OCI-LY7 (cell line): Measurements from ENCODE around the gene OR4K15. TPM values are rescaled to one million over a fixed set of nuclear protein-coding genes. Genes with fewer than 3 reads are reported as not detected.

Experiments
- Bru-seq: library from RNA; stranded (reverse); fragments of 400-500 nt; gene quantifications from one replicate; lab custom pipeline; 2021; lab: Mats Ljungman, UMichigan
- BruChase-seq, 2 experiments: library from RNA; stranded (reverse); fragments of 400-500 nt; gene quantifications; one replicate each; lab custom pipeline; 2021; lab: Mats Ljungman, UMichigan
- BruUV-seq: library from RNA; stranded (reverse); fragments of 400-500 nt; replicated peaks from 2 replicates; lab custom pipeline; 2021; lab: Mats Ljungman, UMichigan
- CTCF ChIA-PET: fragments of 300-600 bp; sonication (Branson Sonifier 250); formaldehyde crosslinking; loops from one replicate; lab custom pipeline; 2022; ENCODE audit warnings: antibody characterized with exemption; ENCODE audit not compliant: unreplicated experiment; lab: Charles Lee
- POLR2A ChIA-PET: fragments of 300-600 bp; sonication (Branson Sonifier 250); formaldehyde crosslinking; loops from one replicate; lab custom pipeline; 2022; ENCODE audit warnings: antibody characterized with exemption; lab: Charles Lee
- DNase-seq: peaks from one replicate; pipeline ENCODE4 v3.0.0-alpha.2; 2015; ENCODE audit warnings: low spot score
- H2AFZ ChIP-seq: fragments of 200-600 bp; sonication (generic), shearing (Covaris generic); 2 replicates; pipeline ENCODE4 v1.6.1; 2014; ENCODE audit warnings: mild to moderate bottlenecking, antibody characterized with exemption, low read length, moderate library complexity
- H3K27ac ChIP-seq: fragments of 200-600 bp; sonication (generic); 2 replicates; pipeline ENCODE4 v1.5.1; 2014; ENCODE audit warnings: mixed run types, low read depth, mild to moderate bottlenecking, moderate library complexity, low read length, inconsistent platforms; ENCODE audit not compliant: poor library complexity, severe bottlenecking
- H3K36me3 ChIP-seq: fragments of 200-600 bp; sonication (generic); 2 replicates; pipeline ENCODE4 v1.6.1; 2014; ENCODE audit warnings: mild to moderate bottlenecking, antibody characterized with exemption, low read length, moderate library complexity, mixed read lengths; ENCODE audit not compliant: insufficient read depth
- H3K4me1 ChIP-seq: fragments of 200-600 bp; sonication (generic); 2 replicates; pipeline ENCODE4 v1.5.1; 2014; ENCODE audit warnings: mild to moderate bottlenecking, low read length; ENCODE audit not compliant: insufficient read depth, poor library complexity, severe bottlenecking
- H3K4me2 ChIP-seq: fragments of 200-600 bp; sonication (generic); 2 replicates; pipeline ENCODE4 v1.6.1; 2014; ENCODE audit warnings: mild to moderate bottlenecking, low read length
- H3K4me3 ChIP-seq: fragments of 200-600 bp; sonication (generic); 2 replicates; pipeline ENCODE4 v1.5.1; 2014; ENCODE audit warnings: mild to moderate bottlenecking, low read depth, low read length; ENCODE audit not compliant: poor library complexity, severe bottlenecking
- H3K79me2 ChIP-seq: fragments of 200-600 bp; sonication (generic); 2 replicates; pipeline ENCODE4 v1.6.1; 2016; ENCODE audit warnings: low read depth, mild to moderate bottlenecking, low read length, moderate library complexity, mixed read lengths; ENCODE audit not compliant: insufficient read depth
- H3K9me2 ChIP-seq: fragments of 200-600 bp; sonication (generic); 2 replicates; pipeline ENCODE4 v1.6.1; 2016; ENCODE audit warnings: mild to moderate bottlenecking, low read length, mixed read lengths; ENCODE audit not compliant: insufficient read depth
- H3K9me3 ChIP-seq: fragments of 200-600 bp; sonication (generic); 2 replicates; pipeline ENCODE4 v1.6.1; 2014; ENCODE audit warnings: mild to moderate bottlenecking, mixed run types, low read length, mixed read lengths
- H4K20me1 ChIP-seq: fragments of 200-600 bp; sonication (generic); 2 replicates; pipeline ENCODE4 v1.6.1; 2014; ENCODE audit warnings: mild to moderate bottlenecking, antibody characterized with exemption, low read length, moderate library complexity, mixed read lengths; ENCODE audit not compliant: insufficient read depth
- EZH2phosphoT487 ChIP-seq: fragments of 200-600 bp; sonication (generic); IDR thresholded peaks from 2 replicates; pipeline ENCODE4 v1.6.1; 2018; ENCODE audit warnings: low read depth, borderline replicate concordance, mild to moderate bottlenecking, mixed run types, antibody characterized with exemption, low read length, moderate library complexity, mixed read lengths
- intact Hi-C: fragments of 100-400 bp; cut with micrococcal nuclease; formaldehyde crosslinking; loops from one replicate; pipeline ENCODE4 v1.10.0; 2022; ENCODE audit not compliant: unreplicated experiment
- long read RNA-seq: library from polyadenylated mRNA; stranded (forward); transcript quantifications from one replicate; pipeline ENCODE4 v2.0.0, GENCODE V29; 2022
- total RNA-seq, 2 experiments: library from RNA; depleted of rRNA in 1 of 2; stranded (reverse); fragments of >200 nt in 1 of 2; shearing (Covaris generic) in 1 of 2; gene quantifications; 2 replicates each; pipeline ENCODE4 v1.2.3, GENCODE V29; 2014 to 2022
- TF ChIP-seq, protein P1 (sequence below): fragments of 200-600 bp; sonication (generic); conservative IDR thresholded peaks from 2 replicates; pipeline ENCODE4 v1.5.1; 2014; ENCODE audit warnings: mild to moderate bottlenecking, antibody characterized with exemption, low read length, moderate library complexity, mixed read lengths

Gene OR4K15, protein sequence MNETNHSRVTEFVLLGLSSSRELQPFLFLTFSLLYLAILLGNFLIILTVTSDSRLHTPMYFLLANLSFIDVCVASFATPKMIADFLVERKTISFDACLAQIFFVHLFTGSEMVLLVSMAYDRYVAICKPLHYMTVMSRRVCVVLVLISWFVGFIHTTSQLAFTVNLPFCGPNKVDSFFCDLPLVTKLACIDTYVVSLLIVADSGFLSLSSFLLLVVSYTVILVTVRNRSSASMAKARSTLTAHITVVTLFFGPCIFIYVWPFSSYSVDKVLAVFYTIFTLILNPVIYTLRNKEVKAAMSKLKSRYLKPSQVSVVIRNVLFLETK
- not detected in 2 replicates for total RNA-seq (2014; rRNA removed; shearing (Covaris generic))
- not detected in 2 replicates for total RNA-seq (2022)
- Bru-seq, nascent RNA, result not detected
- BruChase-seq, experiment 1, labeled RNA remaining after a 6-hour chase, result not detected
- not detected for BruChase-seq, experiment 2, labeled RNA remaining after a 2-hour chase
- long read RNA-seq, result 0 reads

DNA sequence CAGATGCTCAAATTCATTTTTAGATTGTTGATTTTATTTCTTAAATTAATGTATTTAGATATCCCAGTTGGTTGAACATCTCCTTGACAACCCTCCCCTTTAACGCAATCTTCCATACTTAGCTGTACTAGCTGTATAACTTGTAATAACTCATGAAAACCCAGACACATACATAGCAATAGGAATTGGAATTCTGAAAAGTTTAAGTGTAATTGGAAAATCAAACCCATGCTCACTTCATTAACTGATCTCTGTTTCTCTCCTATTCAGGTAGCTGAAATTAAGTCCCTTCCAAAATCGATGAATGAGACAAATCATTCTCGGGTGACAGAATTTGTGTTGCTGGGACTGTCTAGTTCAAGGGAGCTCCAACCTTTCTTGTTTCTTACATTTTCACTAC, at the start of gene OR4K15:
OR4K15 (plus strand) TSS at position 301 of the 400 bp plus-strand sequence; CDS start at position 301, 0 bp downstream.
- DNase-seq, result no peak

DNA sequence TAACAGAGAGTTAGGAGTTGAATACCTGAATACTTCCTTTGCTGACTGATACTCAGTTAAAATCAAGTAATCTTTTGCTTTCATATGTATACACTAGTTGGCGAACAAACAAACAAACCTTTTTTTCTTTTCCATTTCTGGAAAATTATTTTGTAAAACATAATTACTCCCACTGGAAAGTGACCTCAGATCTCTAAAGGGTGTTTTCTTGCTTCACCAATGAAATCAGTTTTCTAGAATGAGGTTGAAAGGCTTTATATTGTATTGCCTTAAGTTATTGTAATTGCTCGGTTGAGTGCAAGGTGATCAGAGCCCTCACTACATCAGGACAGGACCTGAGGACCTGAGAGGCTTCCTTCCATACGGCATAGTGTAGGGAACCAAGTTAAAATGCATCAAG, 44.8 kb upstream of the OR4K15 start, which contains the start of gene OR4K1:
OR4K1 (plus strand) TSS at position 301 of the 400 bp plus-strand sequence. CDS start 4,750 bp downstream, outside the sequence.
- H3K4me2 ChIP-seq, result no peak within 1 kb of the TSS
- no peaks in the 10 kb centered on the region for H3K4me1 ChIP-seq
- H3K79me2 ChIP-seq, result no peaks in the 10 kb centered on the region
- no peak within 1 kb of the TSS for H3K27ac ChIP-seq
- no peaks in the 10 kb centered on the region for H3K9me2 ChIP-seq
- no peak for TF ChIP-seq EZH2phosphoT487
- TF ChIP-seq, protein P1, sequence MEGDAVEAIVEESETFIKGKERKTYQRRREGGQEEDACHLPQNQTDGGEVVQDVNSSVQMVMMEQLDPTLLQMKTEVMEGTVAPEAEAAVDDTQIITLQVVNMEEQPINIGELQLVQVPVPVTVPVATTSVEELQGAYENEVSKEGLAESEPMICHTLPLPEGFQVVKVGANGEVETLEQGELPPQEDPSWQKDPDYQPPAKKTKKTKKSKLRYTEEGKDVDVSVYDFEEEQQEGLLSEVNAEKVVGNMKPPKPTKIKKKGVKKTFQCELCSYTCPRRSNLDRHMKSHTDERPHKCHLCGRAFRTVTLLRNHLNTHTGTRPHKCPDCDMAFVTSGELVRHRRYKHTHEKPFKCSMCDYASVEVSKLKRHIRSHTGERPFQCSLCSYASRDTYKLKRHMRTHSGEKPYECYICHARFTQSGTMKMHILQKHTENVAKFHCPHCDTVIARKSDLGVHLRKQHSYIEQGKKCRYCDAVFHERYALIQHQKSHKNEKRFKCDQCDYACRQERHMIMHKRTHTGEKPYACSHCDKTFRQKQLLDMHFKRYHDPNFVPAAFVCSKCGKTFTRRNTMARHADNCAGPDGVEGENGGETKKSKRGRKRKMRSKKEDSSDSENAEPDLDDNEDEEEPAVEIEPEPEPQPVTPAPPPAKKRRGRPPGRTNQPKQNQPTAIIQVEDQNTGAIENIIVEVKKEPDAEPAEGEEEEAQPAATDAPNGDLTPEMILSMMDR, result no peak
- ChIA-PET POLR2A (no interaction called here), CTCF (no interaction called here)
- no TSS peak for BruUV-seq
- H2AFZ ChIP-seq, result no peak within 1 kb of the TSS
- DNase-seq, result no peak
- H3K9me3 ChIP-seq, result no peaks in the 10 kb centered on the region
- no peaks in the 10 kb centered on the region for H3K36me3 ChIP-seq
- no peaks in the 10 kb centered on the region for H4K20me1 ChIP-seq
- intact Hi-C loops, result no loop called here
- H3K4me3 ChIP-seq, result no peak within 1 kb of the TSS

More for the DNA sequence above, at the start of gene OR4K15:
- H3K9me3 ChIP-seq, result no peaks in the 10 kb centered on the region
- H3K4me1 ChIP-seq, result no peaks in the 10 kb centered on the region
- TF ChIP-seq, protein P1, result no peak
- TF ChIP-seq EZH2phosphoT487, result no peak
- no peak within 1 kb of the TSS for H3K4me3 ChIP-seq
- intact Hi-C loops, result no loop called here
- H2AFZ ChIP-seq, result no peak within 1 kb of the TSS
- no peaks in the 10 kb centered on the region for H4K20me1 ChIP-seq
- CTCF ChIA-PET, result no interaction called here
- POLR2A ChIA-PET, result no interaction called here
- no peak within 1 kb of the TSS for H3K27ac ChIP-seq
- H3K4me2 ChIP-seq, result no peak within 1 kb of the TSS
- H3K36me3 ChIP-seq, result no peaks in the 10 kb centered on the region
- no peaks in the 10 kb centered on the region for H3K79me2 ChIP-seq
- H3K9me2 ChIP-seq, result no peaks in the 10 kb centered on the region
- BruUV-seq, result no TSS peak

DNA sequence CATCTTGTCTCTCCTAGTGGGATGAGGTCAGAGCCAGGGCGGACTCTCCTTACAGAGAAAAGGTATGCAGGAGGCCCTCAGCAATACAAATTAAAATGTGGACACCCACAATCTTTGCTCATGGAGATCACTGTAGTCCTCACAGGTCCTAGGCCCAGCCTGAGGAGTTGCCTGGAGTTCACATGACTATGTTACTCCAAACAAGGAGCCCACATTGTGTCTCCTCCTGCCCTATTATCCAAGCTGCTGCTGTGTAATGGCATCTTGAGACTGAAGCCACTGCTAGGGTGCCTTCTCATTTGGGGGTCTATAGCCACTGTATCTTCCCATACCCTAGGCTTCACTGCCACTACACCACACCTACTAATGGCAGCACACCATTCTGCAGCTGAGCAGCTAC, 33.7 kb upstream of the OR4K15 start:
- no peak for TF ChIP-seq EZH2phosphoT487
- Histone ChIP-seq H3K4me2 (no peak overlapping the region), H3K9me2 (no peaks in the 10 kb centered on the region), H3K36me3 (no peaks in the 10 kb centered on the region), H3K79me2 (no peaks in the 10 kb centered on the region), H3K4me1 (no peaks in the 10 kb centered on the region), H3K9me3 (peaks cover 13% of the 10 kb centered on the region), H3K4me3 (no peak overlapping the region), H4K20me1 (no peaks in the 10 kb centered on the region), H3K27ac (no peak overlapping the region), H2AFZ (no peak overlapping the region)
- no TSS peak for BruUV-seq
- CTCF ChIA-PET, result no interaction called here
- intact Hi-C loops, result no loop called here
- DNase-seq, result no peak
- POLR2A ChIA-PET, result interaction anchor here (1.3 kb wide), 1 partner anchor 26 kb away, joined by 3 read pairs; no protein-coding TSS in a partner anchor
